Subcutaneous abdominal adipose tissue (tissue), 5 donors: Measurements from ENCODE around the gene TCTN1.
"Not testable (repeated sequence)": the region's sequence is repeated elsewhere in the genome, so short reads cannot be mapped to it uniquely, and the experiment has no call there.

ENCODE experiments used
- H3K27ac ChIP-seq: one replicate; pipeline ENCODE4 v1.7.0; 2013; ENCODE audit warnings: low read depth, mild to moderate bottlenecking, inconsistent platforms, low read length, moderate library complexity
- H3K27me3 ChIP-seq, 5 donors: one replicate each; pipeline ENCODE4 v1.7.0; 2013; ENCODE audit warnings: low read length in 5 of 5, inconsistent platforms in 1 of 5; ENCODE audit not compliant: control insufficient read depth in 5 of 5, insufficient read depth in 4 of 5
- H3K36me3 ChIP-seq, 5 donors: one replicate each; pipeline ENCODE4 v1.7.0; 2013; ENCODE audit warnings: low read length in 5 of 5; ENCODE audit not compliant: control insufficient read depth in 5 of 5, insufficient read depth in 5 of 5
- H3K4me1 ChIP-seq, 5 donors: one replicate each; pipeline ENCODE4 v1.7.0; 2013; ENCODE audit warnings: low read length in 5 of 5, mild to moderate bottlenecking in 3 of 5, moderate library complexity in 1 of 5; ENCODE audit not compliant: control insufficient read depth in 5 of 5, insufficient read depth in 5 of 5
- H3K4me3 ChIP-seq, 5 donors: one replicate each; pipeline ENCODE4 v1.7.0; 2013; ENCODE audit warnings: low read length in 5 of 5, low read depth in 1 of 5
- H3K9ac ChIP-seq, 5 donors: one replicate each; pipeline ENCODE4 v1.7.0; 2013; ENCODE audit warnings: low read length in 5 of 5, mild to moderate bottlenecking in 4 of 5, moderate library complexity in 3 of 5
- H3K9me3 ChIP-seq, 5 donors: one replicate each; pipeline ENCODE4 v1.7.0; 2013; ENCODE audit warnings: low read length in 5 of 5; ENCODE audit not compliant: control insufficient read depth in 5 of 5
- donor health status: healthy.
- donor health status: healthy.
- donor health status: healthy.
- donor health status: healthy.
- donor health status: healthy.

The TCTN1 gene

DNA sequence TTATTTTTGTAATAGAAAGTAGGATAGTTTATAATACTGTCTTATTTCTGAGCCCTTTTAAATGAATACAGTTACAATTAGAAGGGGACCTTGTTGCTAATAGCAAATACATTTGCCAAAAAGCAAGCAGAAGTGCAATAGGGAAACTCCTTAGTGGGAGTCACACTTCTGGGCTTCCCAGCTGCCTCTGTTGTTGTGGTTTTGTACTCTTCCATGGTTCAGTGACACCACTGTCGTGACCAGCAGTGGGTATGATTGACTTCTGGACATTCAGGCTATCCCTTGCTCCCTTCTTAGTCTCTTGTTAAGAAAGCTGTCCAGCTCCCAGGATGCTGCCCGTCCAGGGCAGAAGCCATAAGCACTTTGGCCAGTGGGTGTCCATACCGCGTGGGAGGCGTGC, 22.6 kb downstream of the TCTN1 start:
- Histone ChIP-seq H3K4me3 (no peak overlapping the region), H3K27ac (no peak overlapping the region), H3K9ac (no peak overlapping the region), H3K27me3 (no peaks in the 10 kb centered on the region), H3K36me3 (peaks cover 3 to 31% (median 7%) of the 10 kb centered on the region in 5 donors), H3K4me1 (no peaks in the 10 kb centered on the region), H3K9me3 (no peaks in the 10 kb centered on the region)

DNA sequence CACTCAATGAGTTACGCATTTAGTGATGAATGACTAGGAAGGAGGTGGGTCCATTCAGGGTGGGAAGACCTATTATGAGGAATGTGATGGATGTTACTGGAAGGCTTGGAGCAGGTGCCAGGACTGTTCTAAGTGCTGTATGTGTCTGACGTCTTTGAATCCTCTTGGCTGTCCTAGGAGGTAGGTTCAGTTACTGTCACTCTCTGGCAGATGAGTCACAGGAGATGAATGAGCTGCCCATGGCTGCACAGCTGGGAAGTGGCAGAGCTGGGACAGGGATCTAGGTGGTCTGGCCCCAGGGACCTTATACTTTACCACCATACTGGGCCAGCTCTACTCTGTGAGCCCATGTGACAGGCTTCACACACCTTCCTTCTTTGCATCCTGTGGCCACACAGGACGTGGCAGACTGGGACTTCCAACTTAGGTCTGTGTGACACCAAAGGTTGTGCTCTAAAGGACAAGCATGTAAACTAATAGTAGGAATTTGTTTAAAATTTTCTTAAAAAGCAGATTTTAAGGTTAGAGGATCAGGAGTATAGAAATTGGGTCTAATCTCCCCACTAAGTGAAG, 24.0 kb downstream of the TCTN1 start:
- Histone ChIP-seq H3K4me3 (no peak overlapping the region), H3K36me3 (peaks cover 0 to 22% (median 3%) of the 10 kb centered on the region in 5 donors), H3K27ac (no peak overlapping the region)

DNA sequence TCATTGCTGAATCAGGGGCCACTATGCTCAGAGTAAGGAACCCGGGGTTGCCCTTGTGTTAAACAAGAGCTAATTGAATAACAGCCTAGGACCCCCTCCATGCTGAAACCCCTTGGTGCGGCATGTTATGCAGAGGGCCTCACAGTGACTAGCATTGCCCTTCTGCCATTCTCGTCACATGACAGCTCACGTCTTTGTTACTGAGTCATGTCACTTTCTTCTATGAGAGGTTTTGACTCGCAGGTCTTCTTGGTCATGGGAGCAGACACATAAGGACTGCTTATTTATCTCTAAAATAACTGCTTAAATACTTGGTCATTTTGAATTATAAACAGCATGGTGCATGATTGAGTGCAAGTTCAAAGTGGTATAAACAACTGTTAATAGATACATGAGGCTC, 24.9 kb downstream of the TCTN1 start:
- no peaks in the 10 kb centered on the region for H3K27me3 ChIP-seq
- H3K36me3 ChIP-seq, result peaks cover 0 to 21% (median 2%) of the 10 kb centered on the region in 5 donors
- H3K9me3 ChIP-seq, result no peaks in the 10 kb centered on the region
- H3K4me1 ChIP-seq, result no peaks in the 10 kb centered on the region
- H3K27ac ChIP-seq, result no peak overlapping the region
- no peak overlapping the region for H3K9ac ChIP-seq
- no peak overlapping the region for H3K4me3 ChIP-seq

More for the DNA sequence above, 24.0 kb downstream of the TCTN1 start:
- H3K4me1 ChIP-seq, result no peaks in the 10 kb centered on the region
- H3K9me3 ChIP-seq, result no peaks in the 10 kb centered on the region
- no peak overlapping the region for H3K9ac ChIP-seq
- no peaks in the 10 kb centered on the region for H3K27me3 ChIP-seq

DNA sequence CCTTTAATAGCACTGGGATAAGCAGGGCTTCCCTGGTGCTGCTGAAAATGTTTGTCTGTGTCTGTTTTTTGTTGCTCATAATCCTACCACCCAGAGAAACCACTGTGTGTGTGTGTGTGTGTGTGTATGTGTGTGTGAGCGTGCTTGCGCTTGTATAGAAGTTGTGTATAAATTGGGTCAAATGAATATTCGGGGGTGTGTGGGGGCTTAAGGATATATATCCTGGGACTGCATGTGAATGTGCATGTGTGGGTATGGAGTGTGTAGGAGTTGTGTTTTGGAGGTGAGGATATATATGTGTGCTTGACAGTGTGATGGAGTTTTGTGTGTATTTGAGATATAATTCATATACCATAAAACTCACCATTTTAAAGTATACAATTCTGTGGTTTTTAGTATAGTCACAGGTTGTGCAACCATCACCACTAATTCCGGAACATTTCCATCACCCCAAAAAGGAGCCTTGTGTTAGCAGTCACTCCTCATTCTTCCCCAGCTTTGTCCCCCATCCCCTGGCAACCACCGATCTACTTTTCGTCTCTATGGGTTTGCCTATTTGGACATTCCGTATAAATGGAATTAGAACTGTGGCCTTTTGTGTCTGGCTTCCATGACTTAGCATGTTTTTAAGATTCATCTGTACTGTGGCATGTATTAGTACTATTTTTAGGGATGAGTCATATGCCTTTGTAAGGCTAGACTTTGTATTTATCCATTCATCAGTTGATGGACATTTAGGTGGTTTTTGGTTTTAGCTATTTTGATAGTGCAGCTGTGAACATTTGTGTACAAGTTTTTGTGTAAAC, 25.6 kb downstream of the TCTN1 start:
- H3K27ac ChIP-seq, result no peak overlapping the region
- H3K27me3 ChIP-seq, result no peaks in the 10 kb centered on the region
- no peaks in the 10 kb centered on the region for H3K9me3 ChIP-seq
- no peaks in the 10 kb centered on the region for H3K4me1 ChIP-seq
- no peak overlapping the region for H3K9ac ChIP-seq
- peaks cover 0 to 21% (median 2%) of the 10 kb centered on the region in 5 donors for H3K36me3 ChIP-seq
- no peak overlapping the region for H3K4me3 ChIP-seq

DNA sequence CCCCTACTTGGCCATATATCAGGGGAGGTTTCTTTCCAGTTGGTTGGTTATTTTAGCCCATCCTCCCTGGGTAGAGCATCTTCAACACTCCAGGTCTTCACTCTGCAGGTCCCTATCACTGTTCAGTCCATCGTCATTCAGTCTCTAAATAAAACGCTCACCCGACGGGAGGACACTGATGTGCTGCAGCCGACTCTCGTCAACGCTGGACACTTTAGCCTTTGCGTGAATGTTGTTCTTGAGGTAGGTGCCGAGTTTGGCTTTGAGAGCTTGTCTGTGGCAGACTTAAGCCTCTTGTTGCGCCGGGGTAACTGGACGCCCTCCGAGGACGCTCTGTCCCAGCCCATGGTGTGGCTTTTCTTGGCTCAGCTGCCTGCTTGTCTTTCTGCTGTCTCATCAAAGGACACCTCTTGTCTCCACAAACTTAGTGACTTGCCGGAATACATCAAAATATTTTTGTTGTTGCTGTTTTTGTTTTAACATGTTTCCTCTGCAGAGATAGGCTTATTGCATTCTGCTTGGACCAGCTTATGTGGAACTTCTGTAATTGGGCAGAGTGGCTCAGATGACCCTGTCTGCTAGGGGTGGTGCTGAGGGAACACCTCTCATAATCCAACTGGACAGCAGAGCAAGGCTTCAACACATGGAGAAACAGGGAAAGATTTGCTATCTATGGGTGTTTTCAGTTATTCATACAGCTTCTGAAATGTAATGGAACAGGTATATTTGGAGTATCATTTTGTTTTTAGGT, 26.5 kb downstream of the TCTN1 start:
- no peak overlapping the region for H3K4me3 ChIP-seq
- H3K27ac ChIP-seq, result no peak overlapping the region
- no peaks in the 10 kb centered on the region for H3K4me1 ChIP-seq
- peaks cover 0 to 25% (median 7%) of the 10 kb centered on the region in 5 donors for H3K36me3 ChIP-seq
- H3K9me3 ChIP-seq, result no peaks in the 10 kb centered on the region
- H3K27me3 ChIP-seq, result no peaks in the 10 kb centered on the region
- H3K9ac ChIP-seq, result no peak overlapping the region

DNA sequence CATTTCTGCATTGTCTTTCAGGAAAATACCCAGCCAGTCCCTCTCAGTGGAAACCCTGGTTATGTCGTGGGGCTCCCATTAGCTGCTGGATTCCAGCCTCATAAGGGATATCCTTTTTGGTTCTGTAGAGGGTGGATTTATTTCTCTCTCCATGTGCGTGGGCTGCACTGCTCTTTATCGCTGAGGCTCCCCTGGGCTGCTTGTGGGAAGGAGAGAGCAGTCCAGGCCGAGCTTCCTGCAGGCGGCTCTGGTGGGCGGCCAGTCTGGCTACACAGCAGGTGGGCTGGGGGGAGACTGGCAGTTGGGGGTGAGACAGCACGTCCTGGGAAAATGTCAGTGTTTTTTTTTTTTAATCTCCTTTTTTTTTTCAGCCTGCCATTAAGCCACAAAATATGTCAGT, 27.6 kb downstream of the TCTN1 start:
- H3K4me3 ChIP-seq, result no peak overlapping the region
- H3K27ac ChIP-seq, result no peak overlapping the region
- H3K9ac ChIP-seq, result no peak overlapping the region
- H3K27me3 ChIP-seq, result no peaks in the 10 kb centered on the region
- no peaks in the 10 kb centered on the region for H3K9me3 ChIP-seq
- no peaks in the 10 kb centered on the region for H3K4me1 ChIP-seq
- peaks cover 0 to 27% (median 10%) of the 10 kb centered on the region in 5 donors for H3K36me3 ChIP-seq

DNA sequence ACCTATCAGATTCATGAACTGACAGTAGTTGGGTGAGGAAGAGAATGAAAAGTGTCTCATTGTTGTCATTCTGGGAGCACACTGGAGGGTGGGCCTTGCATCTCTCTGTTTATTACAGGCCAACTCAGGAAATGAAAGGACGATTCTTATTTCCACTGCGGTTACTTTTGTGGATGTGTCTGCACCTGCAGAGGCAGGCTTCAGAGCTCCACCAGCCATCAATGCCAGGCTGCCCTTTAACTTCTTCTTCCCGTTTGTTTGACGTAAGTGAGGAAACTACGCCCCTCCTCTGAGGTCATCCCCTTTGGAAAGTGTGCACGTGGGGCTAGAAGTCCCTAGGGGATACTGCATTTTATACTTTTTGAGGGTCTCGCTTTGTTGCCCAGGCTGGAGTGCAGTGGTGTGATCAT, 33.7 kb downstream of the TCTN1 start:
- H3K4me3 ChIP-seq, result no peak overlapping the region
- no peaks in the 10 kb centered on the region for H3K27me3 ChIP-seq
- H3K27ac ChIP-seq, result no peak overlapping the region
- no peaks in the 10 kb centered on the region for H3K9me3 ChIP-seq
- peaks cover 0 to 4% (median 2%) of the 10 kb centered on the region in 5 donors for H3K4me1 ChIP-seq
- no peak overlapping the region for H3K9ac ChIP-seq
- H3K36me3 ChIP-seq, result peaks cover 3 to 51% (median 45%) of the 10 kb centered on the region in 5 donors

DNA sequence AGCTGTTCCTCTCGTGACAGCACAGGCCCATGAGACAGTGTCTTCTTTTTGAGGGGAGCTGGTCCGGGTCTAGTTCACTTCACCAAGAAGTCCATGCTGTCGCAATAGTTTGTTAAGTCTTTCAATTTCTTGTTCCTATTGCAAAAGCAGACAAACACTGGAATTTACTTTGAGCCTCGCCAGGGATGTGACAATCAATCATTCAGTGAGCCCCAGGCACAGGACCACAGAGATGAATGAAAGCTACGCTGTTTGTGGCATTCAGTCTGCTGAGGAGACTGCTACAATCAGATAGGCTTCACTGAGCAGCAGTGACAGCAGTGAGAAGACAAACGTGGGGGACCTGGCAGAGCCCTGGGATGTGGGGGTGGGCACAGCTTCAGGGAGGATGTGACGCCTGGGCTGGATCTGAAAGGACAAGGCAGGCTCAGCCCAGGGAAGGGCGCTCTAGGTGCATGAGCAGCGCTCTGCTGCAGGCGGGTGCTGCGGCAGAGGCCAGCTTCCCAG, 35.5 kb downstream of the TCTN1 start:
- no peak overlapping the region for H3K4me3 ChIP-seq
- no peak overlapping the region for H3K9ac ChIP-seq
- no peak overlapping the region for H3K27ac ChIP-seq
- peaks cover 3 to 54% (median 46%) of the 10 kb centered on the region in 5 donors for H3K36me3 ChIP-seq
- H3K27me3 ChIP-seq, result no peaks in the 10 kb centered on the region
- no peaks in the 10 kb centered on the region for H3K9me3 ChIP-seq
- peaks cover 0 to 7% (median 4%) of the 10 kb centered on the region in 5 donors for H3K4me1 ChIP-seq

DNA sequence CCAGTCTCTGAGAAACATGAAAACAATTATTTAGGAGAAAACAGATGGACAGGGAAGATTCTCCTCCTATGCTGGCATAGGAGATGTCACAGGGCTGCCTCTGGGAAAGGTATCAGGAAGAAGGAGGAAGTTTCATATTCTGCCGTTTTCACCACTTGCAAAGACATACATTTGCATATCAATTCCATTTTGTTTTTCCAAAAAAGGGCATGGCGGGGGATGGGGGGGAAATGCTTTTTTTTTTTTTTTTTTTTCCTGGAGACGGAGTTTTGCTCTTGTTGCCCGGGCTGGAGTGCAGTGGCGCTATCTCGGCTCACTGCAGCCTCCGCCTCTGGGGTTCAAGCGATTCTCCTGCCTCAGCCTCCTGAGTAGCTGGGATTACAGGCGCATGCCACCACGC, 40.3 kb downstream of the TCTN1 start:
- not testable (repeated sequence) for H3K27me3 ChIP-seq, H3K9ac ChIP-seq, H3K9me3 ChIP-seq, H3K4me3 ChIP-seq, H3K27ac ChIP-seq
- H3K36me3 ChIP-seq, result peaks cover 0 to 50% (median 28%) of the 10 kb centered on the region in 5 donors
- peaks cover 1 to 17% (median 14%) of the 10 kb centered on the region in 5 donors for H3K4me1 ChIP-seq
